Caco-2 (cell line): ENCODE results near the gene THOC1. TPM values are rescaled to one million over a fixed set of nuclear protein-coding genes. Genes with fewer than 3 reads are reported as not detected.

ENCODE experiments used
- BruUV-seq: library from RNA; stranded (reverse); fragments of 400-500 nt; replicated peaks from 2 replicates; lab custom pipeline; 2021; lab: Mats Ljungman, UMichigan
- CTCF ChIA-PET: fragments of 300-600 bp; sonication (Branson Sonifier 250); formaldehyde crosslinking; loops from one replicate; lab custom pipeline; 2022; ENCODE audit warnings: antibody characterized with exemption; lab: Charles Lee
- POLR2A ChIA-PET: fragments of 300-600 bp; sonication (Branson Sonifier 250); formaldehyde crosslinking; loops from one replicate; lab custom pipeline; 2022; ENCODE audit warnings: antibody characterized with exemption; lab: Charles Lee
- DNase-seq, 2 experiments: peaks; one replicate each; pipeline versions ENCODE4 v3.0.0 to v3.0.0-alpha.2; 2020 to 2022
- H3K27me3 ChIP-seq: replicated peaks from 2 replicates; pipeline ENCODE4 v1.6.0; 2011; ENCODE audit warnings: low read length; ENCODE audit not compliant: control insufficient read depth, insufficient read depth
- H3K36me3 ChIP-seq: 2 replicates; pipeline ENCODE4 v1.5.1; 2011; ENCODE audit warnings: low read length; ENCODE audit not compliant: control insufficient read depth, insufficient read depth
- H3K4me1 ChIP-seq: fragments of 250-450 bp; sonication (Bioruptor Pico); 2 replicates; pipeline ENCODE4 v1.5.1; 2020; ENCODE audit warnings: mild to moderate bottlenecking
- H3K4me3 ChIP-seq: 2 replicates; pipeline ENCODE4 v1.5.1; 2011; ENCODE audit warnings: low read depth, mild to moderate bottlenecking, control low read depth, low read length
- H3K9me3 ChIP-seq: fragments of 250-450 bp; sonication (Bioruptor Pico); 2 replicates; pipeline ENCODE4 v1.5.1; 2020; ENCODE audit warnings: mild to moderate bottlenecking, moderate library complexity
- H3K27ac Mint-ChIP-seq: one replicate; pipeline ENCODE4 v1.8.0; 2022; ENCODE audit warnings: mixed read lengths; ENCODE audit not compliant: unreplicated experiment
- H3K27me3 Mint-ChIP-seq: one replicate; pipeline ENCODE4 v1.8.0; 2022; ENCODE audit warnings: mixed read lengths; ENCODE audit not compliant: insufficient read depth, unreplicated experiment
- H3K36me3 Mint-ChIP-seq: one replicate; pipeline ENCODE4 v1.8.0; 2022; ENCODE audit warnings: mild to moderate bottlenecking, mixed read lengths; ENCODE audit not compliant: insufficient read depth, unreplicated experiment
- H3K4me1 Mint-ChIP-seq: one replicate; pipeline ENCODE4 v1.8.0; 2022; ENCODE audit warnings: low read depth, mixed read lengths; ENCODE audit not compliant: unreplicated experiment
- H3K4me3 Mint-ChIP-seq: one replicate; pipeline ENCODE4 v1.8.0; 2022; ENCODE audit warnings: mild to moderate bottlenecking, moderate library complexity, mixed read lengths; ENCODE audit not compliant: unreplicated experiment
- H3K9me3 Mint-ChIP-seq: one replicate; pipeline ENCODE4 v1.8.0; 2022; ENCODE audit warnings: mixed read lengths; ENCODE audit not compliant: unreplicated experiment
- CTCF ChIP-seq, 2 experiments: fragments of 200-600 bp in 1 of 2; IDR thresholded peaks; 1 replicate in 1 of 2; 2 replicates in 1 of 2; pipeline versions ENCODE4 v1.5.1 to v1.8.0; 2011 to 2022; ENCODE audit warnings: antibody characterized with exemption in 1 of 2, control low read depth in 1 of 2, inconsistent platforms in 1 of 2, low read depth in 1 of 2, low read length in 1 of 2, mild to moderate bottlenecking in 1 of 2, moderate library complexity in 1 of 2; ENCODE audit not compliant: insufficient read depth in 1 of 2, severe bottlenecking in 1 of 2, unreplicated experiment in 1 of 2
- intact Hi-C: fragments of 100-400 bp; cut with micrococcal nuclease; formaldehyde crosslinking; loops from one replicate; pipeline ENCODE4 v1.10.0; 2022; ENCODE audit not compliant: unreplicated experiment
- total RNA-seq: library from RNA; stranded (reverse); gene quantifications from 2 replicates; pipeline ENCODE4 v1.2.3, GENCODE V29; 2022

Gene THOC1
- total RNA-seq, 1 experiment from 2014 or later, result 65.4 TPM

GRCh38 chr18:217532-218336 lies 50.1 kb downstream of the THOC1 start:
- H3K4me1 ChIP-seq, result 0 out of 2 replicates have a peak, but pooled peaks cover 6% of the 10 kb centered on the region
- peaks cover 14% of the 10 kb centered on the region for H3K4me1 Mint-ChIP-seq
- BruUV-seq, result no TSS peak
- ChIA-PET POLR2A (no interaction called here), CTCF (no interaction called here)
- peak overlapping the region; percentile 21 for H3K4me3 Mint-ChIP-seq
- H3K27me3 ChIP-seq, result no peaks in the 10 kb centered on the region
- no peak for TF ChIP-seq CTCF (IDR thresholded peaks at IDR 0.05; ENCODE audit: insufficient read depth in 1 of 2, low read depth in 1 of 2, low read length in 1 of 2, severe bottlenecking in 1 of 2, unreplicated experiment in 1 of 2)
- H3K36me3 Mint-ChIP-seq, result peaks cover 76% of the 10 kb centered on the region
- no peaks in the 10 kb centered on the region for H3K9me3 Mint-ChIP-seq
- H3K27ac Mint-ChIP-seq, result peak overlapping the region; percentile 46
- no peaks in the 10 kb centered on the region for H3K9me3 ChIP-seq
- intact Hi-C loops, result no loop called here
- H3K4me3 ChIP-seq, result no peak overlapping the region
- DNase-seq, result no peak
- H3K36me3 ChIP-seq, result peaks cover 7% of the 10 kb centered on the region
- no peaks in the 10 kb centered on the region for H3K27me3 Mint-ChIP-seq

- Histone ChIP-seq H3K4me1 (0 out of 2 replicates have a peak, but pooled peaks cover 6% of the 10 kb centered on the region), H3K9me3 (no peaks in the 10 kb centered on the region), H3K4me3 (no peak overlapping the region), H3K27me3 (no peaks in the 10 kb centered on the region), H3K36me3 (peaks cover 8% of the 10 kb centered on the region)
- ChIA-PET CTCF (no interaction called here), POLR2A (no interaction called here)
- Mint-ChIP-seq H3K4me3 (no peak overlapping the region), H3K27ac (no peak overlapping the region), H3K9me3 (no peaks in the 10 kb centered on the region), H3K36me3 (peaks cover 83% of the 10 kb centered on the region), H3K27me3 (no peaks in the 10 kb centered on the region), H3K4me1 (peaks cover 14% of the 10 kb centered on the region)
- BruUV-seq, result no TSS peak
- intact Hi-C loops, result no loop called here
- TF ChIP-seq CTCF (IDR thresholded peaks at IDR 0.05; ENCODE audit: insufficient read depth in 1 of 2, low read depth in 1 of 2, low read length in 1 of 2, severe bottlenecking in 1 of 2, unreplicated experiment in 1 of 2), result no peak
- DNase-seq, result no peak
Measured at GRCh38 chr18:215448-216010, 52.3 kb downstream of the THOC1 start.

- Mint-ChIP-seq H3K27me3 (no peaks in the 10 kb centered on the region), H3K4me3 (no peak overlapping the region), H3K4me1 (peaks cover 14% of the 10 kb centered on the region), H3K36me3 (peaks cover 90% of the 10 kb centered on the region), H3K27ac (no peak overlapping the region), H3K9me3 (no peaks in the 10 kb centered on the region)
- H3K4me1 ChIP-seq, result 0 out of 2 replicates have a peak, but pooled peaks cover 6% of the 10 kb centered on the region
- H3K9me3 ChIP-seq, result no peaks in the 10 kb centered on the region
- no peak for TF ChIP-seq CTCF (IDR thresholded peaks at IDR 0.05; ENCODE audit: insufficient read depth in 1 of 2, low read depth in 1 of 2, low read length in 1 of 2, severe bottlenecking in 1 of 2, unreplicated experiment in 1 of 2)
- intact Hi-C loops, result no loop called here
- BruUV-seq, result no TSS peak
- H3K36me3 ChIP-seq, result peaks cover 7% of the 10 kb centered on the region
- POLR2A ChIA-PET, result no interaction called here
- no peak for DNase-seq
- CTCF ChIA-PET, result no interaction called here
- no peak overlapping the region for H3K4me3 ChIP-seq
- no peaks in the 10 kb centered on the region for H3K27me3 ChIP-seq
Measured at GRCh38 chr18:213966-214365, 53.9 kb downstream of the THOC1 start.
